NOMO-1 (cell line): Measurements from ENCODE around the gene AKAP8.
"Not testable (repeated sequence)": the region's sequence is repeated elsewhere in the genome, so short reads cannot be mapped to it uniquely, and the experiment has no call there.

ENCODE experiments used
- DNase-seq, 2 experiments: peaks; one replicate each; lab custom pipeline; 2025; ENCODE audit not compliant: unreplicated experiment in 2 of 2; lab: John Stamatoyannopoulos, UW

Gene AKAP8

DNA sequence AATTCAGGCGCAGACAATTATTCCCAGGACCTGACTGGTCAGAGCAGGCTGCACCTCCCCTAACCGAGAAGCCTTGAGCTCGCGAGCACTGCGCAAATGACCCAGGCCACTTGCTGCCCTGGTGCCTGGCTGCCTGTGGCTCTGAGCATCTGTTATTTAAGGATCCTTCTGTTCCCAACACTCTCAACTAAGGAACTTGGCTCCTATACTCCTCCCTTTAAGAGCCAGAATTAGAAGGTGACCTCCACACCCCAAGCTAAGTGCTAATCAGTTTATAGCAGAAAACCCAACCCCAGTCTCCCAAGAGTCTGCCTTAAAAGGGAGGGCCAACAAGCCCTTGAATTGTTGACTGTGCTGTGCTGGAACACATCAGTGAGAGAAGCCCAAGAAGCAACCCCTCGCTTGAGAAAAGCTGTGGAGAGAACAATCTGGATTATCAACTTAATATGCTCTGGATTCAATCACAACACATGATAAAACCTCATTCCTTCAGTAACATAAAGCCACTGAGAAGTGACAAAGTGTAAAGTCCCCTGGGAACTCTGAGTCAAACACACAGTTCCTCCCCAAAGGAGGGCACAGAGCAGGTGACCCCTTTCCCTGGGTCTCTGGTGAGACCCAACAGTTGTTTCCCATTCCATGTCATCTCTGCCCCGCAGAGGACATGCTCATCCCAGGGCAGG lies 24.7 kb upstream of the AKAP8 start:
- no peak for DNase-seq

DNA sequence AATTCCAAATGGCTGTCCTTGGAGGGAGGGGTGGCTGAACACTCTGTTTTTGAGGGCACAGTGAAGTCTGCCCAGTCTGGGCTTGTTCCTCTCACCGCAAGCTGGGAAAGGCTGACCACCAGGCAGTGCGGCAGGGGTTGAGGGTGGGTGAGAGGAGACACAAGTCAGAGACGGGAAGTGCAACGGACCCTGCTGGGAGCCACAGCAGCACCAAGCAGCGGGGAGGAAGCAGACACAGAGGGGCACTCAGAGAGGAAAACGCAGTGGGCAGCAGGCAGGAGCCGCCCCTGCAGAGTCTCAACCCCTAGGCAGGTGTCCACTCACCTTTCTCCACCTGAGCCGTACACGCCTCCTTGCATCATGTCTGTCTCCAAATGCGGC lies 23.6 kb upstream of the AKAP8 start:
- DNase-seq: no peak

DNA sequence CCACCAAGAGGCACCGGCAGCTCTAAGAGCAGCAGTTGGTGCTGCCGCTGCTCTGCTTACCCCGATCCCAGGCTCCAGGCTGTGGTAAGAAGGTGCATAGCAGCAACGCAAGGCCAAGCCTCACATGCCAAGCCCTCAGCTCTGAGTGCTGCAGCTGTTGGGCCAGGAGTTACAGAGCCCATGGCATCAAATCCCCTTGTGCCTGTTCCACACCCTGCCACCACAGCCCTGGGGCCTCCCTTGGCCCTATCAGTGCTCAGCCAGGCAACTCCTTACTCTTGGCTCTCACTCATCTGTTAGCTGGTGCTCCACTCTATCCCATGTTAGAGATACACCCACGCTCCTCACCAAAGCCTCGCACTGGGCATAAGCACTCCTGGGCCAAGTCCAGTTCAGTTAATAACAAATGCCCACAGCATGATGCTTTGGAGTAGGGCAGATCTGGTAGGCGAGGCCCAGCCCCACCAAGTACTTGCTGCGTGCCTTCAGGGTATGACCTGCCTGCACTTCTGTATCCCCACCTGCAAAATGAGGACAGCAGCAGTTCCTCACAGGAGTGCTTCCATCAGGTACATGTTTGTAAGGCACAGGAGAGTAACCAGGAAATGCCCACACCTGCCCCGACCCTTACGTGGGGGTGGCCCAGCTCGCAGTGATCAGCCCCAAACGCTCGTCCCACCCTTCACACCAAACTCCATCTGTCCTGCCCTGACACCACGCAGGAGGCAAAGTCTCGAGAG lies 23.0 kb upstream of the AKAP8 start:
- no peak for DNase-seq

DNA sequence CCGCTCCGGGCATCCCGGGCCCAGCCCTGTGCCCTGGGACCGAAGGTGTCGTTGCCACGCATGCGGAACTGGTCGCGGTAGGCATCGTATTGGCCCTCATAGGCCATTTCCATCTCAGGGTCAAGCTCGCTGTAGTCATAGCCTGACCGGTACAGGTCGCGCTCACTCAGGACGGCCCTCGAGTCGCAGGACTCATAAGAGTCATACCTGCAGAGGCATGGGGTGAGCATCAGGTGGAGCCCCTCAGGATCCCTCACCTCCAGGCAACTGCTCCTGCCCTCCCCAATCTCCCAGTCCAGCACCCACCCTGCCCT lies 21.8 kb upstream of the AKAP8 start:
- DNase-seq: no peak

DNA sequence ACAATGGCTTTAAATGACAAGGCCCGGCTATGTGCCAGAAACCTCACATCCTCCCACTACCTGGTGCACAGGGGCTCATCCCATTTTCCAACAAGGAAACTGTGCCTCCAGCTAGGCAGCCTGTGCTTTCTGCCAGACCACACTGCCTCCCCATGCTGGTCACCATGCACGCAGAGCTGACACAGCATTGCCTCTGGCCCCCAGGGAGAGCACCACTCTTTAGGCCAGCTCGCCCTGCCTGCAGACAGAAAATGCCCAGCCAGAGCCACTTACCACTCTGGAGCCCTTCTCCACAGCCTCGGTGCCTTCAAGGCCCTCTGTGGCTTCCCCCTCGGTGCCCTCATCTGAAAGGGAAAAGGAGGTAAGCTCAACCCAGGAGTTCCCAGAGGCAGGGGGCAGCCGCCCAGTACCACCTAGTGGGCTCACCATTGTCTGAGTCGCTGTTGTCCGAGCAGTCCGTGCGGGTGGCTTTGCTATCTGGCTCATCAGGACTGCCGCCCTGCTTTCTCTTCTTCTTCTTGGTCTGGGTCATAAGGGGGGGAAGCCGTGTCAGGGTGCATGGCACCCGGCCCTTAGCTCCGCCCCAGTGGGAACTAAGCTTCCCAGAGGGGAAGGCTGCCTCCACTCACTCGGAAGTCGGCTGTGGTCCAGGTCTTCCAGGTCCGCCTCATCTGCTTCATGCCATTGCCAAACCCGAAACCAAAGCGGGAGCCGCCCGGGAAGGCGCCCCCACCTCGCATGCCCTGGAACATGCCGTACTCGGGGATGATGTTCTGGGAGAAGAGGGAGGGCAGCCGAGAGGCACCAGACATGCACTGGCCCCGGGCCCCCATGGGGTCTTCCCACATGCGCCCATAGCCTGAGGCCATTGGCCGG lies 21.2 kb upstream of the AKAP8 start:
- DNase-seq: no peak

DNA sequence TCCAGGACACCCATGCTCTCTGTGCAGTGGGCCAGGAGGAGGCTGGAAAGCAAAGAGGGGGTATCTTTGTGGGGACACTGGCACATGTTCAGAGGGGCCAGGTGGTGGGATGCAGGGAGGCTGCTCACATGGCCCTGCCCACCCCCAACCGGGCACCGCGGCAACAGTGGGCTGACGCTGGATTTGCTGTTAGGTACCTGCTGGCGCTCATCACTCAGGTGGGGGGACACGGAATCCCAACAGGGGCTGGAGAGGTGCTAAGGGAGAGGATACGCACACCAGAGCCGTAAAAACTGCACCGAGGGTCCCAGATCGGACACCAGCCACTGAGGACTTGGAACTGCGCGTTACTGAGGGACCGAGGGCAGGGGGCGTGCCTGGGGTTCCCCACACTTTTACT lies 20.0 kb upstream of the AKAP8 start:
- no peak for DNase-seq

DNA sequence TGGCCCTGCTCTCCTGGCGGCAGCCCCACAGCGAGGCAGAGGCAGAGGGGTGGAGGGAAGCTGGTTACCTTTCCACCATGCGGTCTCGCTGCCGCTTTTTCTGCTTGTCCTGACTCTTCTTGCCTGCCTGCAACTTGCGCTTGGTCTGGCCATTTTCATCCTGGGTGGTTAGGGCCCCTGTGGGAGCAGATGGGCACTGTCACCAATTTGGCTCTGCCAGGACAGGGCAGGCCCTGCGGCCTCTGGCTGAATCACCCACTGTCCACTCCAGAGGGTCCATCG lies 19.6 kb upstream of the AKAP8 start:
- DNase-seq: no peak

DNA sequence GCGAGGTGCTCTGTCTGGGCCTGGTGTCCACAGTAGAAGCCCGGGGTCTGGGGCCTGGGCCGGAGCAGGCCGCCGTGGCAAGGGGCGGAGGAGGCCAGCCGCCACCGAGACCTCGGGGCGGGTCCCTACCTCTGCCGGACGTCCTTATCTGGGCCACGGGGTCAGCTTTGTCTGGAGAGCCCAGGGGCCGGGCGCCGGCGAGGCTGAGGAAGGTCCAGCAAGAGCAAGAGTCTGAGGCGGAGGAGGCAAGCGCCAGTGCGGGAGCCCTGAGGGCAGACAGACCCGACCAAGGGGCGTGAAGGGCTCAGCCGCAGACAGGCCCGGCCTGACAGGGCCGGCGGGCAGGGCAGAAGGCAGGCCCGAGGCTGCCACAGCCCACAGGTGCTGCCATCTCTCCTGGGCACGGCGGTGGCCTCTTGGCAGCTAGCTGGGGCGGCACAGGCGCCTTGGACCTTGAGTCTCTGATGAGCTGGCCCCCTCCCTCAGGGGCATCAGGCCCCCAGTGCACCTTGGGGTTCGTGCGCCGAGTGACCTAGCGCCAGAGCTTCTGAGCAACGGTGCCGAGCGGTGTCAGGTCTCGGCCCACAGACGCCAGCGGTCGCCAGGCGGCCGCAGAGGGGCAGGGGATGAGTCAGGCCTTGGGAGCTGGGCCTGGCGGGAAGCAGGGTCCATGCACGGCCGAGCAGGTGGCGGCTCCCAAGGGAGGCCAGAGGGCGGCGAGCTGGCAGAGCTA lies 19.1 kb upstream of the AKAP8 start:
- DNase-seq: no peak

DNA sequence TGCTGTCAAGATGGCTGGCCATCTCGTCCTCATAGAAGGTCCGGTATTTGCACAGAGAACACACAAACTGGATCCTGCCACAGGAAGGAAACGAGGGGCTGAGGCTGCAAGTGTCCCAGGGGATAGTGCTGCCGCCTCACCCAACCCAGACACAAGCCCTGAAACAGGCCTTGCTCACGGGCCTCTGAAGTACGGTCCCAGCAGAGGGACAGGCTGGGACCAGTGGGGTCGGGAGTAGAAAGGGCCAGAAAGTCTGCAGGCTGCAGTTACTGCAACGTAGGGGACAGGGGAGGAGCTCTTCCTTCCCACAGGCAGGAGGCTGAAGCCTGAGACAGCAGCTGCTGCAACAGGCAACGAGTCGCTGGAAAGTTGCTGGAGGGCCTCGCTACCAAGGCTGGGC lies 18.2 kb upstream of the AKAP8 start:
- DNase-seq: no peak

DNA sequence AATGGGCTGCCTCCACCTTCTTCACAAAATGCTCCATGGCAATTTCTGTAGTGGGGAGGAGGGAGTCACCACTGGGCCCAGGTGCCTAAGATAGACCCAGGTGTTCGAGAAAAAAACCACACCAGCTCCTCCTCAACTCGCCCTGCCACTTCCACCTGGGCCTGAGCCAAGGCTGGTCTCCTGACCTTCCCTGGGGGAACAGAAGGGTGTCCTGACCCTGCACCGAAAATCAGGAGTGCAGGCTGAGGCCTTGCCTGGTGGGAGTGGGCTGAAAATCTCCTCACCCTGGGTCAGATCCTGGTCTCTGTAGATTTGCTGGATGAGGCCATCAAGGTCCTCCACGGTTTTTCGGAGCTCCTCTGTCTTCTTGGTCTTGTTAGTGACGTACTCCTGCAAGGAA lies 17.6 kb upstream of the AKAP8 start:
- no peak for DNase-seq

DNA sequence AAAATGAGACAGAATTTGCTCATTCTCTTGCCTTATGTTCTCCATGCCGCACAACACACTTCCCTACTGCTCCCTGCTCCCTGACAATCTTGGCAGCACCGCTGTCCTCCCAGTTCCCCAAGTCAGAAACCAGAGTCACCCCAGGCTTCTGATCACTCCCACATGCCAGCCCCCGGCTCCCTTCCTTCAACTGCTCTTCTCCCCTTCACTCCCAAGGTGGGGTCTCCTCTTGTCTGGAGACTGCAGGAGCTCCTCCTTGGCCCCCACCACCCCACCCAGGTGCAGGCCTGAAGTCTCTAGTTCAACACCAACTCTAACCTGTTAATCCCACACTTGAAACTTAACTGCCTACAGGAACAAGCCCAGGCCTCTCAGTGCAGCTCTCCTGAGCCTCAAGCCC lies 16.8 kb upstream of the AKAP8 start:
- DNase-seq: no peak

DNA sequence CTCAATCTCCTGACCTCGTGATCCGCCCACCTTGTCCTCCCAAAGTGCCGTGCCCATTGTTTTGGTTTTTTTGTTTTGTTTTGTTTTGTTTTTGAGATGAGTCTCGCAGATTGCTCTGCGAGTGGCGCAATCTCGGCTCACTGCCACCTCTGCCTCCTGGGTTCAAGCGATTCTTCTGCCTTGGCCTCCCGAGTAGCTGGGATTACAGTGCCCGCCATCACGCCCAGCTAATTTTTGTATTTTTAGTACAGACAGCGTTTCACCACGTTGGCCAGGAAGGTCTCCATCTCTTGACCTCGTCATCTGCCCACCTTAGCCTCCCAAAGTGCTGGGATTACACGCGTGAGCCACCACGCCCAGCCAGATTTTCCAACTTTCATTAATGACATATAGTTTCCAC lies 15.7 kb upstream of the AKAP8 start:
- DNase-seq: not testable (repeated sequence)

DNA sequence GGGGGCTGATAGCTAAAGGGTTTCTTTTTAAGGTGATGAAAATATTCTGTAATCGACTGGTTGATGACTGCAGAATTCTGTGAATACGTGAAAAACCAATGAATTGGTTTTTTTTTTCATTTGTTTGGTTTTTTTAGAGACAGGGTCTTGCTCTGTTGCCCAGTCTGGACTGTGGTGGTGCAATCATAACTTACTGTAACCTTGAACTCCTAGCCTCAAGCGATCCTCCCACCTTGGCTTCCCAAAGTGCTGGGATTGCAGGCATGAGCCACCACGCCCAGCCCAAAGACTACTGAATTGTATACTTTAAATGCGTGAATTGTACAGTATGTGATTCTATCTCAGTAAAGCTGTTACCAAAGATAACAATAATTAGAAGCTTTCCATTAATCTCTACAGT lies 14.8 kb upstream of the AKAP8 start:
- no peak for DNase-seq

DNA sequence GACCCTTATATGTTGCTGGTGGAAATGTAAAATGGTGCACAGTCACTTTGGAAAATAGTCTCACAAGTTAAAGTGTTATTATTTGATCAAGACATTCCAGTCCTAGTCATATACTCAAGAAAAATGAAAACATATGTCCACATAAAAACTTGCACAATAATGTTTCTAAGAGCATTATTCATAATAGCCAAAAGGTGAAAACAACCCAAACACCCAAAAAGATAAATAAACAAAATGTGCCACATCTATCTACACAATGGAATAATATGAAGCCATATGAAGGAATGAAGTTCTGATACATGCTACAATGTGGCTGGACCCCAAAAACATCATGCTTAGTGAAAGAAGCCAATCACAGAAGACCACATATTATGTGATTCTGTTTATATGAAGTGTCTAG lies 14.4 kb upstream of the AKAP8 start:
- DNase-seq: no peak

DNA sequence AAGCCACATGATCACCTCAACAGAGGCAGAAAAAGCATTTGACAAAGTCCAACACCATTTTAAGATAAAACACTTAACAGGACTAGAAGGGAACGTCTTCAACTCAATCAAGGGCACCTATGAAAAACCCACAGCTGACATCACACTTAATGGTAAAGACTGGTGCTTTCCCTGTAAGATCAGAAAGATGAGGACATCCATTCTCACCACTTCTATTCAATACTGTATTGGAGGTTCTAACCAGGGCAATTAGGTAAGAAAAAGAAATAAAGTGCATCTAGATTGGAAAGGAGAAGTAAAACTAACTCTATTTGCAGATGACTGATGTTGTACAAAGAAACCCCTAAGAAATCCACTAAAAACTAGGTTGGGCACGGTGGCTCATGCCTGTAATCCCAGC lies 11.2 kb upstream of the AKAP8 start:
- DNase-seq: peak in 1 of 2 experiments; percentile 12

DNA sequence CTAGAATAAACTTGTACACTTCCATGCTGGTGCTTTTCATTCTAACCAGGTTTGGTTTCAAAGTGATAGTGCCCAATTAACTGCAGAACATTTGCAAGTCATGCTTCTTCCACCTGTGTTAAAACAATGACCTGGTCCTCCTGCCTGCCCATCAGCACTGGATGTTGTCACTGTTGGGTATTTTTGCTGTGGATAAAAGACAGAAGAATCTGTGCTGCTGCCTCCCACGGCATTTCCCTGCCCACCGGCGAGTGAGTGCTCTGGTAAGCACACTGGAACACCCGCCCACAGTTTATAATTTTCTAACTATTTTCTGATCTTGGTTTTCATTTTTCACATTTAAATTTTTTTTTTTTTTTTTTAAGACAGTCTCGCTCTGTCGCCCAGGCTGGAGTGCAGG lies 2.3 kb upstream of the AKAP8 start:
- no peak for DNase-seq

DNA sequence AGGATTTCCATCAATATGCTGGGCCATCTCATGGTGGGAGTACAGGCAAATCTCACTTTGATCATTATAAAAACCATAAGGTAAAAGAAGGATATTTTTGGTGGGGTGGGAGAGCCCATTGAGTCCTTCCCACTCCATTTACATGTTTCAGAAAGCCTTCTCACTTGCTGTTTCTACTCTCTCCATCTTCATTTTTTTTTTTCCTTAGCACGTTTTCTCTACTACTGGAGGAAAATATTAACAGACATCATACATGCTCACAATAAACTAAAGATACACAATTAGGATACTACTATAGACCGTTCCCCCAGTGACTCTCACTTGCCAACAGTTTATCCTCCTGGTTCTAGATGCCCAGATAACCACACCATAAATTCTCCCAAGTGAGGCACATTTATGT lies 1.8 kb upstream of the AKAP8 start:
- no peak for DNase-seq

DNA sequence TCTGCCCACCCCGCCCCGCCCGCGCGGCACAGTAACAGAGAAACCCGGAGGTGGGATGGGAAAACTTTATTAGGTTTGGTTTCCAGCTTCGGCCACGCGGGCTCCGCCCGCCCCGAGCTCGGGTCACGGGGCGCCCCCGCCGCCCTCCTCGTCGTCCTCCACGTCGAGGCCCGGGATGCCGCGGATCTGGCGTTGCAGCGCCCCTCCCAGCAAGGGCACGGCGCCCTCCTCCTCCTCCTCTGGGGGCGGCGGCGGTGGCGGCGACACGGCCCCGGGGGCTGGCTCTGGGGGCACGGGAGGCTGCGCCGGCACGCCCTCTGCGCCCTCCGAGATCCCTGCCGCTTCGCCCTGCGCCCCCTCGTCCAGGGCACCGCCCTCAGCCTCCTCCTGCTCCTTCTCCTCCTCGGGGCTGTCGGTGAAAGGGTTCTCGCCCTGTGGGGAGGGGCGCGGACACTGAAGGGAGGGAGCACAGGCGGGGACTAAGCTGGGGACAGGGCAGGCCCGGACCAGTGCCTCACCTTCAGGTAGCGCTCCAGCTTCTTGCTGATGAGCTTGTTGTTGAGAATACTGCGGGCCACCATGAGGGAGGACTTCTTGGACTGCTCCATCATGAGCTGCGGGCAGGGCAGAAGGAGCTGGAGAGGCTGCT lies 536 bp upstream of the AKAP8 start:
- peak; percentile 22 to 40 for DNase-seq

DNA sequence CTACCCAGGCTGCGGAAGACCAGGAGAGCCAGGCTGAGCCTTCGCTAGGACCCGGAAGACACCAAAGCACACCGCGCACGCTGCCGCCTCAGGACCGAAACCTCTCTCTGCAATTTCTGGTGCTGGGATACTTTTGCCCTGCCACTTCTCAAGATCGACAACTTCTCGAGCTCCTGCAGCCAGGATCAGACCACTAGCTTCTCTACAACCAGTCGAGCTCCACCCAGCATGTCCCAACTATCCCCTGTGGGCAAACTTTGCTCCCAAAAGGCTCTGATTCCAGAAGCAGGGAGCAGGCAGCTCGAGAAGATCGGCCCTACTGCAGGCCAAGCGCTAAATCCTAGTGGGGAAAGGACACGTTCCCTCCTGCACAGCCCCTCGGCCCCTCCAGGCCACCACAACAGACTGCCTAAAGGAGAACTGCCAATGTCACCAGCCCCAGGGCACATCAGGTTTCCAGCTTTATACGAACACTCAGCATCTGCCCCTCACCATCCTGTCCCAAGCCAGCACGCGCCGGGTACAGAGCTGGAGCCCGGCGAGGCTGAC lies 979 bp downstream of the AKAP8 start:
- peak; percentile 58 to 69 for DNase-seq

DNA sequence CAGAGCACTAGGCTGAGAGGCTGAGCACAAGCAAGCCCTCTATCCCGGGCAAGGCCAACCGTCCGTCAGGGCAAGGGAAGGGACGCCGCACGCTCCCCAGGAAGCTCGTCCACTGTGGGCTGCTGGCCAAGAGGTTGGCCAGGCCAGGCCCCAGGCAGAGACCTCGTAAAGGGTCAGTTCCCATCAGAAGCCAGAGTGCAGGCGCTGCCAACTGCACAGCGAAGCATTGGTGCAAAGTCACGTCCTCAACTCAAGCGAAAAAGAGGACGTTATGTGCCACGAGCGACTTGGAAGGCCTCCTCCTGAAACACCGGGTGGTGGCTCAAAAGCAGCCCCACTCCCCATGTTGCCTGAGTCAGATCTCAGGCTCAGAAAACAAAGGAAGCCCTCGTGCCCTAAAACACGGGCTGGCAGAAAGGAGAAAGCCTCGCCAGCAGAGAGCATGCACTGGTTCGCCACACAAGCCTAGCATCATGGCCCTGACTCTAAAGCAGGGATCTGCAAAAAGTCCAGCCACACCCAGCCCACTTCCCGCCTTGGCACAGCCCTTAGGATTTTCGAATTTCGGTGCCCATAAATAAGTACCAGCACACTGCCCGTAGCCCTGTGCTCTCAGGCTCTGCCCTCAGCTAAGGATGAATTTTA lies 4.7 kb downstream of the AKAP8 start:
- no peak for DNase-seq
